Stimulated activated CD4-positive, alpha-beta T cell treated with anti-CD3 and anti-CD28 coated beads, Interleukin-1b, Interleukin-23, amount 100 ng/mL, for 1 hour (primary cell): ENCODE data around the gene CHCHD6.
"Not testable (repeated sequence)": the region's sequence is repeated elsewhere in the genome, so short reads cannot be mapped to it uniquely, and the experiment has no call there.

Experiments used
- DNase-seq, 2 donors: peaks; one replicate each; pipeline ENCODE4 v3.0.0-alpha.2; 2020; ENCODE audit warnings: low read depth in 2 of 2

Gene CHCHD6

GRCh38 chr3:126766653-126767052 lies 62.6 kb downstream of the CHCHD6 start:
- no peak for DNase-seq

- DNase-seq = no peak
These were observed 64.9 kb downstream of the CHCHD6 start for GRCh38 chr3:126768903-126769302.

DNA sequence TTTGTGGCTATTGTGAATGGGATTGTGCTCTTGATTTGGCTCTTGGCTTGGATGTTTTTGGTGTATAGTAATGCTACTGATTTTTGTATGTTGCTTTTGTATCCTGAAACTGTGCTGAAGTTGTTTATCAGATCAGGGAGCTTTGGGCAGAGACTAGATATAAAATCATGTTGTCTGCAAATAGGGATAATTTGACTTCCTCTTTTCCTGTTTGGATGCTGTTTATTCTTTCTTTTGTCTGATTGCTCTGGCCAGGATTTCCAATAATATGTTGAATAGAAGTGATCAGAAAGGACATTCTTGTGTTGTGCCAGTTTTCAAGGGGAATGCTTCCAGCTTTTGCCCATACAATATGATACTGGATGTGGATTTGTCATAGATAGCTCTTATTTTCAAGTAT lies 66.1 kb downstream of the CHCHD6 start:
- DNase-seq = no peak

- no peak for DNase-seq
These were observed 69.1 kb downstream of the CHCHD6 start for GRCh38 chr3:126773167-126773566.

GRCh38 chr3:126773783-126774182 lies 69.7 kb downstream of the CHCHD6 start:
- no peak for DNase-seq

DNA sequence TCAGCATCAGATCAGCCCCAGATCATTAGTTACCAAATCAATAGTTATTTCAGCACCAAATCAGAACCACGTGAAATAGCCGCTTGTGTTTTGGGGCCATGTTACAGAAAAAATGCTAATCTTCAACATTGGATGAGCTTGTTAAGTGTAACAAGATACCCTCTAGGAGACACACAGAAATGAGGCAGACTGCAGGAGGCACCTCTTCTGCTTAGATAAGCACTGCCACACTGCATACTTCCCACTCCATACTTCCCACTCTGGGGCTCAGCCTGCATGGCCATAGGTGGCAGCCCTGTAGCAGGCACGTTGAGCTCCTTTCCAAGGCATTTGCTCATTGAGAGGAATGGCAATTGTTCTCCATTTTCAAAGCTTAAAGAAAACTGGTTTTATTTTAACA lies 73.3 kb downstream of the CHCHD6 start:
- no peak for DNase-seq

- no peak for DNase-seq
These were observed 76.6 kb downstream of the CHCHD6 start for GRCh38 chr3:126780666-126781065.

GRCh38 chr3:126781406-126781805 lies 77.4 kb downstream of the CHCHD6 start:
- DNase-seq = no peak

DNA sequence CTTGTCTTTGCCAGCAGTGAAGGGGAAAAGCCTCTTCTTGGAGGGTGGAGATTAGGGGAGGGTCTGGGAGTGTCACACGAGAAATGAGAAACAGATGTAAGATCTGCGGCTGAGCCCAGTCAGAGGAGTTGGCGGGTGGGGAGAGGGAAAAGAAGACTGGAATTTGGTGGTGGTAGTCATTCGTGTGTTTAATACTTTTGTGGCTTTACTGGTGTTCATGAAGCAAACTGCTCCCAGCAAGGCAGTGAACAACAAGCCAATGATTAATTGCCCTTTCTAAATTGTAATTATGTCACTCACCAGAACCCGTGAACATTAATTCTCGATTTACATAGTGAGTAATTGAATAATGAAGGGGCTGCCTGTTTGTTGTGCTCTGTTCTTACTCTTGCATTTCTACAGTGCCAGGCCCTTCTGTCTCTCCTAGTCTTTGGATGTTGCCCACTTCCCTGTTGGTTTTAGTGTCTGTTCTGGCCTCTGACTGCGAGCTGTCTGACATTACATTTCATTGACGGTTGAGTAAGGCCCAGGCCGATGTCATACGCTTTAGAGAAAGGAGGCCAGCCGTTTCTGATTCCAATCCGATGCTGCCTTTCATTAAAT lies 78.0 kb downstream of the CHCHD6 start:
- DNase-seq = no peak

DNA sequence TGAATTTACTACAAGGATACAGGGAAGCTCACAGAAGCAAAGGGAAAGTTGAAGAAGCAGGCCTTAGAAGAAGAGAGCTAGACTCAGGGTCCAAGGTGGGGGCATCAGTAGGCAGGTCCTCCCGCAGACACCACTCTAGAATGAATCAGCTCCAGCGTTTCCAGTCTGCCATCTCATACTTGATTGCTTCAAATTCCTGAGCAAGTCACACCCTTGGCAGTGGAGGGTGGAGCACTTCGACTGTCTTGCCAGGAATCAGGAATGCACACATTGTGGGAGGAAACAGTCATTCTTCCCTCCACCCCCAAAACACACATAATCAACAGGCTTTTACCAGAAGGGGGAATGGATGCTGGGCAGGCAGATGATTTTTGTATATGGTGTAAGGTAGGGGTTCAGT lies 78.5 kb downstream of the CHCHD6 start:
- DNase-seq = no peak

DNA sequence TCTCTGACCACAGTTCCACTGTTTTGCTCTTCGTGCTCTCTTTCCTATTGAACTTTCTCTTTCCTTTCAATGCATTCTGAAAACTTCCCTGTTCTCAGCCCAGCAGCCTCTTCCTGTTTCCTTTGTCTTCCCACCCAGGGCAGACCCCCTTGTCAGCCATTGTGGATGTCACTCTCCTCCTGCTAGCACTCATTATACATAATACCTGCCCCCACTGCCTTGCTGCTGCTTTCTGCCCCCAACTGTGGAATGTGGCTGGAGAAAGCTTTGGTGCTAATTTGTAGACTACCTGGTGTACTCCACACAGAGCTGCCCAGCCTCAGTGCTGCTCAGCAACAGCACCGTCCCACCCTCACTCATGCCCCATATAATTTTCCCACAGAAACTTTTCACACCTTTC lies 80.2 kb downstream of the CHCHD6 start:
- DNase-seq = no peak

GRCh38 chr3:126791320-126791719 lies 87.3 kb downstream of the CHCHD6 start:
- not testable (repeated sequence) for DNase-seq

DNA sequence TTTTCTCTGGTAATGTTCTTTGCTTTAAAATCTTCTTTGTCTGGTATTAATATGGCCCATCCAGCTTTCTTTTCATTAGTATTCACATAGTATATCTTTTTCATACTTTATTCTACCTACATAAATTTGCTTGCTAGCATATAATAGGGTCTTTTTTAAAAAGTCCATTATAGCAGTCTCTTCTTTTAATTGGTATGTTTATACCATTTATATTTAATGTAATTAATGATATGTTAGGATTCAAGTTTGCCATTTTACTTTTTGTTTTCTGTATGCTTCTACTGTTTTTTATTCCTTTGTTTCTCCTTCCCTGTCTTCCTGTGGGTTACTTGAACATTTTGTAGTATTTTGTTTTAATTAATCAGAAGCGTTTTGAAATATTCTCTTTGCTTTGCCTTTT lies 89.0 kb downstream of the CHCHD6 start:
- no peak for DNase-seq

DNA sequence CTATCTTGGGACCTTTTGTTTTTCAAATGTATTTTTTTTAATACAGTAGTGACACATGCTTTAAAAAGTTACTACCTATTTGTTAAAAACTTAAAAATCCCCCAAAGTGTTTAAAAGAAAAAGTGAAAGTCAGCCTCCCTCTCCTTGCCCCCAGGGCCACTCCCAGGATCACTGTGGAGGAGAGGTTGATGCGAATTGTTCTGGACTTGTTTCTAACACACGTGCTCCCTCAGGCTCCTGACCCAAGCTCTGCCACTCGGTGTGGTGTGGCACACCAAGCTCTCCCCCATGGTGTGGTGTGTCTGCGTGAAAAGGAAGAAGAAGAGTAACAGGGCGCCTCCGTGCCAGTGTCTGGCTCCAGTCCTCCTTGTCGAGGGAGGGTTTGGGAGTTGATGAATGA lies 93.5 kb downstream of the CHCHD6 start:
- DNase-seq = no peak

DNA sequence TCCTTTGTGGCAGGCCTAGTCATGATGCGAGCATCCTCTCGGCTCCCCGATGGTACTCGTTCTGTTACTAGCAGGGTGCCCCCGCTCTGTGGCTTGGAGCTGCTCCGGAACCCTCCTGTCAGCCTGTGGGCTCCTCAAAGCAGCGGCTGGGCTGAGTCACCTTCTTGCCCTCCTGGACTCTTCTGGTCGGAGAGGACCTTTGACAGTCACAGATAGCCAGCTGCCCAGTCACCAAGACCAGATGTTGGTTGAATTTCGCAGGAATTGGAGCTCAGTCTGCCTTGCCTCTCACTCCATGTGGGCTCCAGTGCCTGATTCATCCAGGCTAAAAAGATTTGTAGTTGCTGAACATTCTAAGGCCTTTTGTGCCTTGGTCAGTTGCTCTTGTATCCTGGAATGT lies 94.5 kb downstream of the CHCHD6 start:
- DNase-seq = no peak

- no peak for DNase-seq
These were observed 95.1 kb downstream of the CHCHD6 start for GRCh38 chr3:126799099-126799498.

GRCh38 chr3:126801312-126801711 lies 97.3 kb downstream of the CHCHD6 start:
- DNase-seq = not testable (repeated sequence)

DNA sequence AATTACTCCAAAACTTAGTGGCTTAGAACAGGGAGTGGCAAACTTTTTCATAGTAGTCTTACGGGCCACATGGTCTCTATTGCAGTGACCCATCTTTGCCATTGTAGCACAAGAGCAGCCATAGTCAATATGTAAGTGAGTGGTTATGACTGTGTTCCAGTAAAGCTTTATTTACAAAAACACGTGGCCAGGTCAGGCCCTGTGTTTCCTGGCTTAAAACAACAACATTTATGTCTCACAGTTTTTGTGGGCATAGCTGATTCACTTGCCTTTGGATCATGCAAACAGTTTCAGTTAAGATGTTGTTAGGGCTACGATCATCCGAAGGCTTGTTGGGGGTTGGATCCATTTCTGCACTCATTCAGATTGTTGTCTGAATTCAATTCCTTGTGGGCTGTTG lies 103.8 kb downstream of the CHCHD6 start:
- DNase-seq = no peak

DNA sequence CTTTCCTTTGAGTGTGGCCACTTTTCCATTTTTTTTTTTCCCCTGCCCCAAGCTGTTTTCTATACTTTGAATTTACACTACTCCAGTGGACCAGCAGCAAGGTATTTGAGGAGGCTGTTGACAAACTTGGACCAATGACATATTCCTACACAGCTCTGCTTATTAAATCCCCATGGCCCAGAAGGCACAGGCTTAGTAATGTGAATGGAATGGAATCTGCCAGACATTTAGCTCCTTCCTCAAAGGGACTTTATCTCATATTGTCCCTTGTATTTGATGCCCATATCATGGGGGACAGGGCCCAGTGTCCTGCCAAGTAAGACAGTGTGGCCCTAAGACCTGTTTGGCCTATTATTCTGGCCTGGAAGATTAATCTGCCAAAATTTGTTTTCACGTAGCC lies 107.5 kb downstream of the CHCHD6 start:
- DNase-seq = no peak

GRCh38 chr3:126816298-126816697 lies 112.3 kb downstream of the CHCHD6 start:
- DNase-seq = no peak

- no peak for DNase-seq
These were observed 113.1 kb downstream of the CHCHD6 start for GRCh38 chr3:126816986-126817777.

DNA sequence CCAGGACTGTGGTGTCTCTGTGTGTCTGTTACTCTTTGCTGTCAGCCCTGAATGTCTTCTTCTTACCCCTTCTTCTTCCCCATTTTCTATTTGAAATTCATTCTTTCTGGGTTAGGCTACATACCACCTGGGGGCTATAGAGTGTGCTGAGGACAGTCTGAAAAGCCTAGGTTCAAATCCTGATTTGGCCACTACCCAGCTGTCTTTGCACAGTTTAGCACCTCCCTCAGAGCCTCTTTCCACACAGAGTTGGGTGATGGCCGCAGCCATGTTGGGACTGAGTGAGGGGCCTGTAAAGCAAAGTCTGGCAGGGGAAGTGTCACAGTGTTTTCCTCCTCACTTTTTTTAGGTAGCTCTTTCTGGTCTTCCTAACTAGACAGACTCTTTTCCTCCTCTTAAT lies 113.7 kb downstream of the CHCHD6 start:
- DNase-seq = no peak

GRCh38 chr3:126818400-126819095 lies 114.5 kb downstream of the CHCHD6 start:
- no peak for DNase-seq
